ENCODE data around the gene SPSB3. TPM values are rescaled to one million over a fixed set of nuclear protein-coding genes. Genes with fewer than 3 reads are reported as not detected.

Gene SPSB3
- total RNA-seq, 4 donors from 2014 or later: 86.2 to 161 (median 88.3) TPM

DNA sequence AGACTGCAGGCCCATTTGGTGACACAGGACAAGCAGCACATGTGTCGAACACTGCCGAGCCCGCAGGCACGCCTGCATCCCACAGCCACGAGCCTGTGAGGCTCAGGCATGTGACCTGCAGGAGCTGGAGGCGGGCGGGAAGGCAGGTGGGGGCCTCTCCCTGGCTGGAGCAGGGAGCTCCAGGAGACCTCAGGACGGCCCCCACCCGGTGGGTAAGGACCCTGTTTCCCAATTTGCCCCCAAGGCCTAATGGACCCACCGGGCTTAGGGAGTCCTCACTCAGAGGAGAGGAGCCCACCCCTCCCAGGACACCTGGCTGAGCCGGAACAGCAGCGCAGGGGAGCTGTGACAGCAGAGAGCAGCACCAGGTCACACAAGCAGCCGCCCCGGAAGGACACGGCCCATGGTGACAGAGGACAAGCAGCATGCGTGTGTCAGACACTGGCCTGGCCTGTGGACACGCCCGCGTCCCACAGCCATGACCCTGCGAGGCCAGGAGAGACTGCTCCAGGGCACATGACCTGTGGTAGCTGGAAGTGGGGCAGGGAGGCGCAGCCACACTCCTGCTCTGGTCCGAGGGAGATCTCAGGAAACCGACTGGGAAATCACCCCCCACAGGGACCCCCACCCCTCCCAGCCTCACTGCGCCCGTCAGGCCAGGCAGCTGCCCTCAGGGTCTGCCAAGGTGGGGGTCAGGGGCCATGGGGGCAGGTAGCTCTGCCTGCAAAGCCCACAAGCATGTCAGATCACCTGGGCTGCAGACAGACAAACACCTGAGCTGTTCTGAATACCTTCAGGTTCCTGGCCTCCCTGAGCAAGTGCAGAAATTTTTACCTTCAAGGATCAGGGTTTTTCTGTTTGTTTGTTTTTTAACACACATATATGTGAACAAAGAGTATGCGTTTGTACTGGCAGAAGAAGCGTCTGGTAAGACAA is 2.4 kb downstream of the SPSB3 start:
- peaks cover 30 to 34% of the 10 kb centered on the region in 2 donors for H3K4me1 ChIP-seq
- no peaks in the 10 kb centered on the region for H3K27me3 ChIP-seq
- H3K36me3 ChIP-seq: peaks cover 0 to 38% of the 10 kb centered on the region in 2 donors
- H3K9me3 ChIP-seq: no peaks in the 10 kb centered on the region
- no peak for DNase-seq
- no peak for TF ChIP-seq POLR2A (IDR thresholded peaks at IDR 0.05)
- TF ChIP-seq, protein P1, sequence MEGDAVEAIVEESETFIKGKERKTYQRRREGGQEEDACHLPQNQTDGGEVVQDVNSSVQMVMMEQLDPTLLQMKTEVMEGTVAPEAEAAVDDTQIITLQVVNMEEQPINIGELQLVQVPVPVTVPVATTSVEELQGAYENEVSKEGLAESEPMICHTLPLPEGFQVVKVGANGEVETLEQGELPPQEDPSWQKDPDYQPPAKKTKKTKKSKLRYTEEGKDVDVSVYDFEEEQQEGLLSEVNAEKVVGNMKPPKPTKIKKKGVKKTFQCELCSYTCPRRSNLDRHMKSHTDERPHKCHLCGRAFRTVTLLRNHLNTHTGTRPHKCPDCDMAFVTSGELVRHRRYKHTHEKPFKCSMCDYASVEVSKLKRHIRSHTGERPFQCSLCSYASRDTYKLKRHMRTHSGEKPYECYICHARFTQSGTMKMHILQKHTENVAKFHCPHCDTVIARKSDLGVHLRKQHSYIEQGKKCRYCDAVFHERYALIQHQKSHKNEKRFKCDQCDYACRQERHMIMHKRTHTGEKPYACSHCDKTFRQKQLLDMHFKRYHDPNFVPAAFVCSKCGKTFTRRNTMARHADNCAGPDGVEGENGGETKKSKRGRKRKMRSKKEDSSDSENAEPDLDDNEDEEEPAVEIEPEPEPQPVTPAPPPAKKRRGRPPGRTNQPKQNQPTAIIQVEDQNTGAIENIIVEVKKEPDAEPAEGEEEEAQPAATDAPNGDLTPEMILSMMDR (IDR thresholded peaks at IDR 0.05 in 4 of 5, conservative IDR thresholded peaks at IDR 0.05 in 1 of 5): no peak
- intact Hi-C loops (cut with DNase I; ENCODE audit: low total_unique reads) (loop anchor here (5.0 to 10.0 kb wide), 4 partner anchors 73 to 435 kb away; partner anchors contain the start of genes BRICD5, CRAMP1, IFT140 and MAPK8IP3), in situ Hi-C loops (cut with MboI; ENCODE audit: low sequenced_read_pairs in 4 of 4) (no loop called here)
- ATAC-seq: no peak
- no peak overlapping the region for H3K4me3 ChIP-seq
- H3K27ac ChIP-seq: peak overlapping the region; percentile 7 to 92 (median 50)

DNA sequence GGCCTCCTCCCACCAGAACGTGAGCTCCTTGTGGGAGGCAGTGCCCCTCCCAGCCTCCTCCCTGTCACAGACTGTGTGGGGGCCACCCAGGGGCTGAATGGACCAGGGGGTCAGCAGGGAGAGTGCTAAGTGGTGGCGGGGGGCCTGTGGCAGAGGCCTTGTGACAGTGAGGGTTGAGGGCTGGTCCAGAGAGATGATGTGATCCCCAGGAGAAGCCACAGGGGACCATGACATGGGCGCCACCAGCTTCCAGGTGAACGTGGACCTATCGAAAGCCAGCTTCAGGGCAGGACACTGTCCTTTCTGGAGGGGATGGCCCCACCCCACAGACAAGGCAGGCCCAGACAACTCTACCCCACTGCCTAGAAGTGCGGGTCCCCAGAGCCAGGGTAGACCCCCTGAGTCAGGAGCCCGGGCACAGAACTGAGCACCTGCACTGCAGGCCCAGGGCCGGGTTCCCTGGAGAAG is 3.1 kb downstream of the SPSB3 start:
- ATAC-seq (no peak), DNase-seq (no peak)
- intact Hi-C loops (cut with DNase I; ENCODE audit: low total_unique reads): loop anchor here (10.0 kb wide), 1 partner anchor 436 kb away; the partner anchor contains the start of genes BRICD5 and PGP
- Histone ChIP-seq H3K27me3 (no peaks in the 10 kb centered on the region), H3K27ac (peak overlapping the region; percentile 11 to 92 (median 51)), H3K36me3 (peaks cover 0 to 38% of the 10 kb centered on the region in 2 donors), H3K4me3 (no peak overlapping the region), H3K9me3 (no peaks in the 10 kb centered on the region), H3K4me1 (peaks cover 33 to 39% of the 10 kb centered on the region in 2 donors)
- TF ChIP-seq POLR2A (IDR thresholded peaks at IDR 0.05): no peak
- TF ChIP-seq, protein P1 (IDR thresholded peaks at IDR 0.05 in 4 of 5, conservative IDR thresholded peaks at IDR 0.05 in 1 of 5): no peak
- in situ Hi-C loops (cut with MboI; ENCODE audit: low sequenced_read_pairs in 4 of 4): no loop called here

DNA sequence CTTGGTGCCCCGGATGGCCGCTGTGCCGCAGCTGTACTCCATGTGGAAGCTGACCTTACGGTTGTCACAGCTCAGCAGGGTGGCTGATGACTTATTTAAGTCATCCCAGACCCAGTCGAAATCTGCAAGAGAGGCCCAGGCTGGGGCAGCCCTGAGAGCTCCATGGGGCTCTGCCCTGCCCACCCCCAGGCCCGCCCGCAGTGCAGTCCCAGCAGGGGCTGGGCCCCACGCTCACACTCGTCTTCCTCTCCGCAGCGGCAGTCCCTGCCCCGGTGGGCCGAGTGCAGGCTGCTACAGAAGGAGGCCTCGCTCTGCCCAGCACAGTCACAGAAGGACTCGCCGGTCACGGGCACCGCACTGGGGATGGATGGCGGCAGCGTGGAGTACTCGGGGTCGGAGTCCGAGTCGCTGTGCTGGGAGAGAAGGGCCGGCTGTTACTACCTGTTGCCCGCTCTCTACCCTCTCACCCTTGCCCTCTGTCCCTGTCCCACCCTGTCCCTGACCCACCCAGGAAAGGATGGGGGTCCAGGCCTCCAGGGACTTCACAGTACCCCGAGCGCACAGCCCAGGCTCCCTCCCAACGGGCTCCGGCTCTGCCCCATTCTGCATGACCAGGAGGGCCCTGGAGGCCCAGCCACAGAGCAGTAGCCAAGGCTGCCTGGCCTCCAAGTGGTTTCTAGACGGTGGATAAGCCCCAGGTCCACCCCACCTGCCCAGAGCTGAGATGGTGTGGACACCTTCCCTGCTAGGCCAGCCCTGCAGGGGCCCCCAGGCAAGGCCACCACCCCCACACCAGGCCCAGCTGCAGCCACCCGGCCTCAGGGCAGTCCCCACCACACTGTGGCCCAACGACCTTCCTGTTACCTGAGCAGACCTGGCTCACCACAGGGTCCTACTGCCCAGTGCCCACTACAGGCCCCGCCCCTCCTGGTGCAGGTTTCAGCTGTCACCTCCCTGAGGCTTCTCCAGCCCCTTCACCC is 3.9 kb downstream of the SPSB3 start:
- no peak overlapping the region for H3K4me3 ChIP-seq
- TF ChIP-seq, protein P1 (IDR thresholded peaks at IDR 0.05 in 4 of 5, conservative IDR thresholded peaks at IDR 0.05 in 1 of 5): no peak
- intact Hi-C loops (cut with DNase I; ENCODE audit: low total_unique reads) (loop anchor here (10.0 kb wide), 1 partner anchor 436 kb away; the partner anchor contains the start of genes BRICD5 and PGP), in situ Hi-C loops (cut with MboI; ENCODE audit: low sequenced_read_pairs in 4 of 4) (no loop called here)
- H3K27ac ChIP-seq: peak overlapping the region in 2 of 4 donors; percentile 12 to 92
- peaks cover 0 to 38% of the 10 kb centered on the region in 2 donors for H3K36me3 ChIP-seq
- H3K9me3 ChIP-seq: no peaks in the 10 kb centered on the region
- peaks cover 32 to 40% of the 10 kb centered on the region in 2 donors for H3K4me1 ChIP-seq
- no peaks in the 10 kb centered on the region for H3K27me3 ChIP-seq
- ATAC-seq (no peak), DNase-seq (no peak)

All from gastrocnemius medialis (tissue), 4 donors.